OCI-LY3 (cell line): Measurements from ENCODE around the gene CYTH1.
A peak's percentile ranks its signal among the peaks of the same experiment; 100 is the strongest.

Experiments
- H2AFZ ChIP-seq: fragments of 200-600, 300-600 bp; shearing (Covaris generic); 2 replicates; pipeline ENCODE4 v1.6.0; 2014; ENCODE audit warnings: antibody characterized with exemption, low read depth, low read length
- H3K27ac ChIP-seq: fragments of 200-600, 300-600 bp; sonication (generic); 2 replicates; pipeline ENCODE4 v1.5.1; 2014; ENCODE audit warnings: mild to moderate bottlenecking, low read length, moderate library complexity, mixed read lengths
- H3K27me3 ChIP-seq: fragments of 200-600, 300-600 bp; sonication (generic); 2 replicates; pipeline ENCODE4 v1.6.1; 2014; ENCODE audit warnings: low read depth, low read length, mixed read lengths
- H3K36me3 ChIP-seq: fragments of 200-600, 300-600 bp; sonication (generic); replicated peaks from 2 replicates; pipeline ENCODE3; 2014; ENCODE audit warnings: low read depth, low read length, mixed read lengths
- H3K4me1 ChIP-seq: fragments of 300-600, 200-600 bp; sonication (generic); 2 replicates; pipeline ENCODE4 v1.6.1; 2014; ENCODE audit warnings: low read length, mixed read lengths
- H3K4me2 ChIP-seq: fragments of 200-600, 300-600 bp; sonication (generic); 2 replicates; pipeline ENCODE4 v1.6.1; 2014; ENCODE audit warnings: low read length, mixed read lengths
- H3K4me3 ChIP-seq: fragments of 300-600, 200-600 bp; sonication (generic); 2 replicates; pipeline ENCODE4 v1.5.1; 2014; ENCODE audit warnings: antibody characterized with exemption, mild to moderate bottlenecking, low read length, moderate library complexity
- H3K79me2 ChIP-seq: fragments of 300-600, 200-600 bp; shearing (Covaris generic); 2 replicates; pipeline ENCODE4 v1.6.1; 2014; ENCODE audit warnings: mild to moderate bottlenecking, low read length, mixed read lengths
- H3K9ac ChIP-seq: fragments of 300-600, 200-600 bp; shearing (Covaris generic); 2 replicates; pipeline ENCODE4 v1.6.0; 2014; ENCODE audit warnings: mild to moderate bottlenecking, low read length, moderate library complexity
- H3K9me3 ChIP-seq: fragments of 200-600, 300-600 bp; shearing (Covaris generic); 2 replicates; pipeline ENCODE4 v1.6.1; 2014; ENCODE audit warnings: low read length, mixed read lengths; ENCODE audit not compliant: insufficient read depth
- H4K20me1 ChIP-seq: fragments of 200-600, 300-600 bp; sonication (generic); 2 replicates; pipeline ENCODE4 v1.6.1; 2016; ENCODE audit warnings: low read length, mixed read lengths; ENCODE audit not compliant: insufficient read depth
- EZH2phosphoT487 ChIP-seq: fragments of 200-600 bp; shearing (Covaris generic); IDR thresholded peaks from 2 replicates; pipeline ENCODE4 v1.6.1; 2018; ENCODE audit warnings: antibody characterized with exemption, mixed run types, low read depth
- TF ChIP-seq, protein P1 (sequence below): fragments of 200-600, 300-600 bp; sonication (generic); IDR thresholded peaks from 2 replicates; pipeline ENCODE4 v1.5.1; 2014; ENCODE audit warnings: antibody characterized with exemption, low read length, low read depth

Gene CYTH1

DNA sequence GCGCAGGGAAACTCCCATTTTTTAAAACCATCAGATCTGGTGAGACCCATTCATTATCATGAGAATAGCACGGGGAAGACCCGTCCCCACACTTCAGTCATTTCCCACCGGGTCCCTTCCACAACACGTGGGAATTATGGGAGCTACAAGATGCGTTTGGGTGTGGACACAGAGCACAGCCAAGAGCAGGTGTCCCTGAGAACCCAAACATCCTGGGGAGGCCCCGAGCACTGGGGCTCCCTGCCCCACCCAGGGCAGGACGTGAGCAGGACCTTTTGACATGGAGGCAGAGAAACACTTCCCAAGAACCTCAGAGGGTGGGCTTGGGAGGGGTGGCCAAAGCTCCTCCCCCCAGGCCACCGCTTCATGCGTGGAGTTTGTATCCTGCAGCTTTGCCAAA is 115.0 kb downstream of the CYTH1 start:
- Histone ChIP-seq H3K27me3 (no peaks in the 10 kb centered on the region), H4K20me1 (no peaks in the 10 kb centered on the region), H2AFZ (no peak overlapping the region), H3K4me3 (no peak overlapping the region), H3K9me3 (no peaks in the 10 kb centered on the region), H3K36me3 (no peaks in the 10 kb centered on the region), H3K4me1 (peaks cover 10% of the 10 kb centered on the region), H3K4me2 (no peak overlapping the region), H3K27ac (no peak overlapping the region), H3K9ac (no peak overlapping the region), H3K79me2 (no peaks in the 10 kb centered on the region)
- TF ChIP-seq EZH2phosphoT487, result no peak
- TF ChIP-seq, protein P1, sequence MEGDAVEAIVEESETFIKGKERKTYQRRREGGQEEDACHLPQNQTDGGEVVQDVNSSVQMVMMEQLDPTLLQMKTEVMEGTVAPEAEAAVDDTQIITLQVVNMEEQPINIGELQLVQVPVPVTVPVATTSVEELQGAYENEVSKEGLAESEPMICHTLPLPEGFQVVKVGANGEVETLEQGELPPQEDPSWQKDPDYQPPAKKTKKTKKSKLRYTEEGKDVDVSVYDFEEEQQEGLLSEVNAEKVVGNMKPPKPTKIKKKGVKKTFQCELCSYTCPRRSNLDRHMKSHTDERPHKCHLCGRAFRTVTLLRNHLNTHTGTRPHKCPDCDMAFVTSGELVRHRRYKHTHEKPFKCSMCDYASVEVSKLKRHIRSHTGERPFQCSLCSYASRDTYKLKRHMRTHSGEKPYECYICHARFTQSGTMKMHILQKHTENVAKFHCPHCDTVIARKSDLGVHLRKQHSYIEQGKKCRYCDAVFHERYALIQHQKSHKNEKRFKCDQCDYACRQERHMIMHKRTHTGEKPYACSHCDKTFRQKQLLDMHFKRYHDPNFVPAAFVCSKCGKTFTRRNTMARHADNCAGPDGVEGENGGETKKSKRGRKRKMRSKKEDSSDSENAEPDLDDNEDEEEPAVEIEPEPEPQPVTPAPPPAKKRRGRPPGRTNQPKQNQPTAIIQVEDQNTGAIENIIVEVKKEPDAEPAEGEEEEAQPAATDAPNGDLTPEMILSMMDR, result no peak

DNA sequence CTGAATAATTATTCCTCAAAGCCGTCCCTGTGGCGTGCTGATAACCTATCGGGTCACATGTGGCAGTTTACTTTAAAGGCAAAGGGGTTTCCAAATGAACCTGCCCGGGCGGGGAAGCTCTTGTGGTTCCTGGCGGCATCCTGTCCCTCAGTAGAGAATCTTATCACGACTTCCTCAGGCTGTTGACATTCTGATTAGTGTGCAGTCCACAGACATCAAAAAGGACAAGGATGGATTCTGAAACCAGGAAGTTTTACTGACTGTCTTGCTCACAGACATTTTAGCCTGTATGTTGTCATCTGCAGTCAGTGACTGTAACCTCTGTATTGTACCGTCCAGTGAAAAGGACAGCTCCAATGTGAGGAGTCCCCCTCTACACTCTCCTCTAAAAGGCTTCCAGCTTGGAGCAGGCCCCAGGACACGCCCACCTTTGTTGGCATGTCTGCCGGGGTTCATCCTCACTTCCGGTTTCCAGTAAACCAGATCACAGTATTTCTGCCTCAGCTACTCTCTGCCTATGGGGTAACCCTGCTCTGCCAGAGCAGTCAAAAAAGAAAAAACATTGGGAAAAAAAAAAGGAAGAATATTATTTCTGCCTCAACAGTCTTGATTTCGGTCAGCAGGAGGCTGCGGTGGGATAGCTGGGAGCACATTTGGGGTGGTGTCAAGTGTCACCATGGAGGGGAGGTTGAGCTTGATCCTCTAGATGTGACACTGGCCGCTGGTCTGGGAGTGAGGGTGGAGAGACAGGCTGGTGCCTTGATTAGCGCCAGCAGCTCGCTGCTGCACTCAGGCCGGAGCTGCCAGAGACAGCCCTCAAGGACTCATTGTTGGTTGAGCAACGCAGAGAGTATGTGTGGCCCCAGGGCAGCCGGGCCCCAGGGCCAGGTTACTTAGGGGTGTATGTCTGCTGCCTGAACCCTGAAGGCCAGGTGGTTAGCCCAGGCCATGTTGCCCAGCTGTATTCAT is 115.8 kb downstream of the CYTH1 start:
- H3K79me2 ChIP-seq, result no peaks in the 10 kb centered on the region
- H3K4me3 ChIP-seq, result no peak overlapping the region
- H3K9ac ChIP-seq, result no peak overlapping the region
- H3K27ac ChIP-seq, result no peak overlapping the region
- peak overlapping the region; percentile 9; the same call in 1 of the 2 replicates for H3K4me2 ChIP-seq
- no peaks in the 10 kb centered on the region for H4K20me1 ChIP-seq
- no peak overlapping the region for H2AFZ ChIP-seq
- no peaks in the 10 kb centered on the region for H3K36me3 ChIP-seq
- no peaks in the 10 kb centered on the region for H3K9me3 ChIP-seq
- TF ChIP-seq EZH2phosphoT487, result no peak
- TF ChIP-seq, protein P1, result no peak
- H3K27me3 ChIP-seq, result no peaks in the 10 kb centered on the region
- H3K4me1 ChIP-seq, result peaks cover 10% of the 10 kb centered on the region

DNA sequence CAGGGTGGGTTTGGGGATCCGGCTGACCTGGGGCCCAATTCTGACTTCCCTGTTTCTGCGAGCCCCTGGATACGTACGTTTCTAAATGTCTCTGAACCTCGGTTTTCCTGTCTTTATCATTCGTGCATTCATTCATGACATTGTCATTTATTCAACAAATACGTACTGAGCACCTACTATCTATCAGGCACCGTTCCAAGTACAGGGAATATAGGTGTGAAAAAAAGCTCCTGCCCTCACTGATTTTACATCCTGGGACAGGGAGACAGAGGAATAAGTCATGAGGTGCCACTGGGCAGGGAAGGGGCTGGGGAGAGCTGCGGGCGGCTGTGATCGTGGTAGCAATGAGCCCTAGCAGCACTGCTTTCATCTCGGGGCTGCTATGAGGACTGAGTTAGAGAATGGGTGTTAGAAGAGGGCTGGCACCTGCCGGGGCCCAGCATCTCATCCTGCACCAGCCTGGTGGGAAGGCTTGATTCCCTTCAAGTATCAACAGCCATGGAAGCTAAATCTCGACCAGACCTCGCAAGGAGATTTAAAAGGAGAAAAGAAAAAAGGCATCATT is 116.6 kb downstream of the CYTH1 start:
- Histone ChIP-seq H3K27me3 (no peaks in the 10 kb centered on the region), H4K20me1 (no peaks in the 10 kb centered on the region), H3K27ac (no peak overlapping the region), H3K4me3 (no peak overlapping the region), H3K9ac (no peak overlapping the region), H3K4me2 (no peak overlapping the region), H2AFZ (no peak overlapping the region), H3K36me3 (no peaks in the 10 kb centered on the region), H3K79me2 (no peaks in the 10 kb centered on the region), H3K9me3 (no peaks in the 10 kb centered on the region), H3K4me1 (peaks cover 10% of the 10 kb centered on the region)
- TF ChIP-seq, protein P1, result no peak
- no peak for TF ChIP-seq EZH2phosphoT487
